T-helper 17 cell (primary cell): Measurements from ENCODE around the gene GPR35. TPM values are rescaled to one million over a fixed set of nuclear protein-coding genes. Genes with fewer than 3 reads are reported as not detected.

Experiments
- ATAC-seq: fragments of 150-1000 bp; cut with Tn5 transposase; 2 replicates; pipeline ENCODE4 v1.10.0; 2021; ENCODE audit warnings: mild to moderate bottlenecking, moderate library complexity
- DNase-seq, 3 donors: peaks; one replicate each; pipeline versions ENCODE4 v3.0.0 to v3.0.0-alpha.2; 2020 to 2021
- H3K9me3 ChIP-seq: one replicate; pipeline ENCODE4 v1.7.0; 2013; ENCODE audit warnings: low read length, mild to moderate bottlenecking; ENCODE audit not compliant: control insufficient read depth, poor library complexity, severe bottlenecking
- H3K27ac Mint-ChIP-seq: one replicate; pipeline ENCODE4 v1.8.0; 2022; ENCODE audit warnings: mild to moderate bottlenecking, moderate library complexity, mixed read lengths
- H3K27me3 Mint-ChIP-seq: one replicate; pipeline ENCODE4 v1.8.0; 2022; ENCODE audit warnings: mixed read lengths
- H3K36me3 Mint-ChIP-seq: one replicate; pipeline ENCODE4 v1.8.0; 2022; ENCODE audit warnings: low read depth, mixed read lengths
- H3K4me1 Mint-ChIP-seq: one replicate; pipeline ENCODE4 v1.8.0; 2022; ENCODE audit warnings: mild to moderate bottlenecking, mixed read lengths
- H3K4me3 Mint-ChIP-seq: one replicate; pipeline ENCODE4 v1.8.0; 2022; ENCODE audit warnings: mild to moderate bottlenecking, moderate library complexity, mixed read lengths
- total RNA-seq, 4 donors: library from RNA in 2 of 4; stranded (reverse) in 2 of 4; gene quantifications; one replicate each; pipeline ENCODE4 v1.2.3 and lab custom pipeline; 2022 to 2026

The GPR35 gene
- total RNA-seq, 2 donors from 2014 or later: 5.4 to 14.4 TPM

GRCh38 chr2:240626531-240627300, 1.4 kb downstream of the GPR35 start:
- DNase-seq: peak in 1 of 3 donors; percentile 10
- Mint-ChIP-seq H3K4me1 (peaks cover 17% of the 10 kb centered on the region), H3K27ac (peak overlapping the region; percentile 6), H3K27me3 (no peaks in the 10 kb centered on the region), H3K4me3 (peak overlapping the region; percentile 12), H3K36me3 (no peaks in the 10 kb centered on the region)
- ATAC-seq: no peak
- no peaks in the 10 kb centered on the region for H3K9me3 ChIP-seq

- no peaks in the 10 kb centered on the region for H3K9me3 ChIP-seq
- Mint-ChIP-seq H3K36me3 (no peaks in the 10 kb centered on the region), H3K27me3 (no peaks in the 10 kb centered on the region), H3K27ac (peak overlapping the region; percentile 19), H3K4me3 (no peak overlapping the region), H3K4me1 (peaks cover 17% of the 10 kb centered on the region)
- no peak for DNase-seq
- ATAC-seq: no peak
Measured at GRCh38 chr2:240627736-240628506, 2.6 kb downstream of the GPR35 start.

- H3K27me3 Mint-ChIP-seq: no peaks in the 10 kb centered on the region
- H3K4me1 Mint-ChIP-seq: peaks cover 14% of the 10 kb centered on the region
- H3K9me3 ChIP-seq: no peaks in the 10 kb centered on the region
- ATAC-seq (no peak), DNase-seq (no peak)
- no peaks in the 10 kb centered on the region for H3K36me3 Mint-ChIP-seq
- no peak overlapping the region for H3K4me3 Mint-ChIP-seq
- H3K27ac Mint-ChIP-seq: no peak overlapping the region
Measured at GRCh38 chr2:240628507-240628807, 3.2 kb downstream of the GPR35 start.

GRCh38 chr2:240628808-240629618, 3.7 kb downstream of the GPR35 start:
- H3K9me3 ChIP-seq: no peaks in the 10 kb centered on the region
- Mint-ChIP-seq H3K27me3 (no peaks in the 10 kb centered on the region), H3K36me3 (no peaks in the 10 kb centered on the region), H3K4me3 (no peak overlapping the region), H3K27ac (no peak overlapping the region), H3K4me1 (peaks cover 13% of the 10 kb centered on the region)
- DNase-seq (no peak), ATAC-seq (no peak)

GRCh38 chr2:240629619-240629967, 4.3 kb downstream of the GPR35 start:
- Mint-ChIP-seq H3K27ac (no peak overlapping the region), H3K27me3 (no peaks in the 10 kb centered on the region), H3K4me3 (no peak overlapping the region), H3K4me1 (peaks cover 11% of the 10 kb centered on the region), H3K36me3 (no peaks in the 10 kb centered on the region)
- no peaks in the 10 kb centered on the region for H3K9me3 ChIP-seq
- DNase-seq (no peak), ATAC-seq (no peak)

GRCh38 chr2:240629968-240630770, 4.9 kb downstream of the GPR35 start:
- DNase-seq (no peak), ATAC-seq (no peak)
- peaks cover 6% of the 10 kb centered on the region for H3K4me1 Mint-ChIP-seq
- no peak overlapping the region for H3K27ac Mint-ChIP-seq
- H3K36me3 Mint-ChIP-seq: no peaks in the 10 kb centered on the region
- no peaks in the 10 kb centered on the region for H3K9me3 ChIP-seq
- H3K4me3 Mint-ChIP-seq: no peak overlapping the region
- no peaks in the 10 kb centered on the region for H3K27me3 Mint-ChIP-seq

- no peak for DNase-seq
- Mint-ChIP-seq H3K36me3 (no peaks in the 10 kb centered on the region), H3K27ac (no peak overlapping the region), H3K27me3 (no peaks in the 10 kb centered on the region), H3K4me3 (no peak overlapping the region), H3K4me1 (peaks cover 2% of the 10 kb centered on the region)
- H3K9me3 ChIP-seq: no peaks in the 10 kb centered on the region
- ATAC-seq: no peak
Measured at GRCh38 chr2:240630771-240631547, 5.7 kb downstream of the GPR35 start.

GRCh38 chr2:240631548-240632305, 6.4 kb downstream of the GPR35 start:
- H3K4me3 Mint-ChIP-seq: no peak overlapping the region
- no peak for ATAC-seq

GRCh38 chr2:240632306-240632721, 7.0 kb downstream of the GPR35 start:
- DNase-seq: no peak
- no peak overlapping the region for H3K27ac Mint-ChIP-seq
- no peaks in the 10 kb centered on the region for H3K36me3 Mint-ChIP-seq
- ATAC-seq: no peak
- H3K4me1 Mint-ChIP-seq: no peaks in the 10 kb centered on the region
- no peak overlapping the region for H3K4me3 Mint-ChIP-seq
- H3K9me3 ChIP-seq: no peaks in the 10 kb centered on the region
- H3K27me3 Mint-ChIP-seq: no peaks in the 10 kb centered on the region

More at GRCh38 chr2:240631548-240632305, 6.4 kb downstream of the GPR35 start:
- Mint-ChIP-seq H3K27me3 (no peaks in the 10 kb centered on the region), H3K36me3 (no peaks in the 10 kb centered on the region), H3K4me1 (no peaks in the 10 kb centered on the region), H3K27ac (no peak overlapping the region)
- H3K9me3 ChIP-seq: no peaks in the 10 kb centered on the region
- no peak for DNase-seq

GRCh38 chr2:240635121-240635997, 10.1 kb downstream of the GPR35 start:
- no peaks in the 10 kb centered on the region for H3K36me3 Mint-ChIP-seq
- ATAC-seq (no peak), DNase-seq (no peak)
- H3K4me3 Mint-ChIP-seq: no peak overlapping the region
- no peaks in the 10 kb centered on the region for H3K9me3 ChIP-seq
- H3K27ac Mint-ChIP-seq: no peak overlapping the region
- H3K4me1 Mint-ChIP-seq: no peaks in the 10 kb centered on the region
- H3K27me3 Mint-ChIP-seq: no peaks in the 10 kb centered on the region

- Mint-ChIP-seq H3K4me3 (no peak overlapping the region), H3K36me3 (no peaks in the 10 kb centered on the region), H3K27me3 (no peaks in the 10 kb centered on the region), H3K4me1 (no peaks in the 10 kb centered on the region), H3K27ac (no peak overlapping the region)
- ATAC-seq (no peak), DNase-seq (no peak)
- no peaks in the 10 kb centered on the region for H3K9me3 ChIP-seq
Measured at GRCh38 chr2:240635998-240636547, 10.8 kb downstream of the GPR35 start.
